Fibroblast of the aortic adventitia (primary cell): Measurements from ENCODE around the gene MAP7D3. TPM values are rescaled to one million over a fixed set of nuclear protein-coding genes. Genes with fewer than 3 reads are reported as not detected.

Source experiments
- DNase-seq: peaks from one replicate; pipeline ENCODE4 v3.0.0-alpha.2; 2010; ENCODE audit warnings: low read depth
- H3K4me3 ChIP-seq: 2 replicates; pipeline ENCODE4 v1.5.1; 2011; ENCODE audit warnings: low read depth, mild to moderate bottlenecking, control low read depth, low read length, moderate library complexity
- total RNA-seq: library from RNA; depleted of rRNA; stranded (reverse); fragments of >200 nt; gene quantifications from 2 replicates; pipeline ENCODE4 v1.2.3, GENCODE V29; 2012; ENCODE audit warnings: low replicate concordance
- TF ChIP-seq, protein P1 (sequence below): IDR thresholded peaks from 2 replicates; pipeline ENCODE4 v1.5.1; 2011; ENCODE audit warnings: mild to moderate bottlenecking, low read length, control low read depth, inconsistent platforms; ENCODE audit not compliant: insufficient read depth

MAP7D3 gene
- total RNA-seq, 1 donor = 18.6 TPM

- TF ChIP-seq, protein P1, sequence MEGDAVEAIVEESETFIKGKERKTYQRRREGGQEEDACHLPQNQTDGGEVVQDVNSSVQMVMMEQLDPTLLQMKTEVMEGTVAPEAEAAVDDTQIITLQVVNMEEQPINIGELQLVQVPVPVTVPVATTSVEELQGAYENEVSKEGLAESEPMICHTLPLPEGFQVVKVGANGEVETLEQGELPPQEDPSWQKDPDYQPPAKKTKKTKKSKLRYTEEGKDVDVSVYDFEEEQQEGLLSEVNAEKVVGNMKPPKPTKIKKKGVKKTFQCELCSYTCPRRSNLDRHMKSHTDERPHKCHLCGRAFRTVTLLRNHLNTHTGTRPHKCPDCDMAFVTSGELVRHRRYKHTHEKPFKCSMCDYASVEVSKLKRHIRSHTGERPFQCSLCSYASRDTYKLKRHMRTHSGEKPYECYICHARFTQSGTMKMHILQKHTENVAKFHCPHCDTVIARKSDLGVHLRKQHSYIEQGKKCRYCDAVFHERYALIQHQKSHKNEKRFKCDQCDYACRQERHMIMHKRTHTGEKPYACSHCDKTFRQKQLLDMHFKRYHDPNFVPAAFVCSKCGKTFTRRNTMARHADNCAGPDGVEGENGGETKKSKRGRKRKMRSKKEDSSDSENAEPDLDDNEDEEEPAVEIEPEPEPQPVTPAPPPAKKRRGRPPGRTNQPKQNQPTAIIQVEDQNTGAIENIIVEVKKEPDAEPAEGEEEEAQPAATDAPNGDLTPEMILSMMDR = no peak
- H3K4me3 ChIP-seq = no peak overlapping the region
- DNase-seq = peak; percentile 45
Measured at GRCh38 chrX:136189222-136189621, 62.0 kb downstream of the MAP7D3 start.

DNA sequence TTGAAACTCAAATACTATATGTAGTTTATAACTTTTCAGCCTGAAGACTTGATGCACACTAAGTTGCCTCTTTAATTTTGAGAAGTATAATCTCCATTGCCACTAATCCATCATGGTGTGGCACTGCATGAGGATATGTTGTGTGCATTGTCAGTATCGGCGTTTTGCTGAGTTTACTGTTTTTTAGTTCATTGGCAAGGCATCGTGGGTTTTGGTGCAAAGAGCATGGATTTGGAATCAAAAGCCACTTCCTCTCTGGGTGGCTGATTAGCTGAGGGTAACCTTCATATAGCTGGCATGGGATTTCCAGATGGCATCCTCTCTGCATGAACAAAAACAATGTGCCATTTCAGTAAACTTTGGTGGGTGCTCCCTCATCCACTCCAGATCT is 65.2 kb downstream of the MAP7D3 start:
- TF ChIP-seq, protein P1 = no peak
- H3K4me3 ChIP-seq = no peak overlapping the region
- no peak for DNase-seq

DNA sequence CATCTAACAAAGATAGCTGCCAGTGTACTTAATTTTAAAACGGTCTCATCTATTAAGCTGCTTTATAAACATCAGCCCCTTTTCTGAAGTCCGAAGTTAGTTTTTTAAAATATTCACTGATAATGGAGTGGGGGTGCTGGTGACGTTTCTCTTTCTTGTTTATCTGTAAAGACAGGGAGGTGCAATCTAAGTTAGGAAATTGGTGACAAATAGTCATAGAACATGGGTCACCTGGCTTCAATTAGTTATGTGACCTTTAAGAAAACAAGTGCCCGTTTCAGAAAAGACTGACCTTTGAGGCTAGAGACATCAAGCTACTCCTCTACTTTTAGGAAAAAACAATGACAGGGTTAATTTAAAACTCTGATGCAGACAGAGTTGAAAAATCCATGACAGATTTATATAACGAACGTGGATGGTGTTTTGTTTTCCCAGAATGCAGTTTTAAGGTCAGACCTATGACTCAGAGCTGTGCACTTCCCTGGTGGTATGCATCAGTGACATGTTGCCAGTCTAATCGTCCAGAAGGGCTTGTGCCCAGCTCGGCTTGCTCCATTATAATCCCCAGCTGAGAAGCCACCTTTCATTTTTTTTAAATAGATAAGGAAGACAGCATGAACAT is 65.7 kb downstream of the MAP7D3 start:
- no peak overlapping the region for H3K4me3 ChIP-seq
- TF ChIP-seq, protein P1 = no peak
- peak; percentile 61 for DNase-seq

GRCh38 chrX:136183917-136184316 is 67.3 kb downstream of the MAP7D3 start:
- DNase-seq = no peak
- H3K4me3 ChIP-seq = no peak overlapping the region
- TF ChIP-seq, protein P1 = no peak

DNA sequence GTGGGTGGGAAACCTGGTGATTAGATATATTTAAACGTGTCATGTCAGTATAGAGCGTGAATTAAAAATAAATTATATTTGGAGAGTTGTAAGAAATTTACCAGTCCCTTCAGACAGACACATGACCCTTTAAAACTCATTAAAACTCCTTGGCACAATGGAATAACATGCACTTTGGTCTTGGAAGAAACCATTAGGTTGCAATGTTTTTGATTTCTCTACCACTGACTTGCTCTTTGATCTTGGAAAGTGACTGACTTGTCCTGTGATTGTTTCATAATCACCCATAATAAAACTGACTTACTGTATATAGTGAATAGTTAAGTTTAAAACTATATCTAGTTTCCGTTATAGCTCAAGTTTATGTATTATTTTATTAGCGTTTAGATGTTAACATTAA is 68.0 kb downstream of the MAP7D3 start:
- DNase-seq = no peak
- TF ChIP-seq, protein P1 = no peak
- no peak overlapping the region for H3K4me3 ChIP-seq

GRCh38 chrX:136182414-136182813 is 68.8 kb downstream of the MAP7D3 start:
- DNase-seq = no peak
- TF ChIP-seq, protein P1 = no peak
- no peak overlapping the region for H3K4me3 ChIP-seq

- TF ChIP-seq, protein P1 = no peak
- no peak for DNase-seq
- no peak overlapping the region for H3K4me3 ChIP-seq
Measured at GRCh38 chrX:136179133-136179532, 72.1 kb downstream of the MAP7D3 start.
